Measurements from ENCODE around the gene SLC26A1.

- TF ChIP-seq MXD4 (CRISPR knock-in tag; IDR thresholded peaks at IDR 0.05; ENCODE audit: borderline replicate concordance) (no peak), ESRRA (CRISPR knock-in tag; IDR thresholded peaks at IDR 0.05; ENCODE audit: borderline replicate concordance) (no peak), STAT6 (CRISPR knock-in tag; conservative IDR thresholded peaks at IDR 0.05; ENCODE audit: low read depth) (no peak), CREB1 (CRISPR knock-in tag; IDR thresholded peaks at IDR 0.05) (no peak), MLX (CRISPR knock-in tag; IDR thresholded peaks at IDR 0.05) (no peak), CTCF (IDR thresholded peaks at IDR 0.05) (no peak), TP53 (CRISPR knock-in tag; IDR thresholded peaks at IDR 0.05) (no peak), ZNF263 (CRISPR knock-in tag; IDR thresholded peaks at IDR 0.05; ENCODE audit: low read depth) (no peak), MAX (CRISPR knock-in tag; IDR thresholded peaks at IDR 0.05) (no peak), USF2 (CRISPR knock-in tag; IDR thresholded peaks at IDR 0.05) (no peak)
Observed at GRCh38 chr4:1041936-1042330, 48.7 kb upstream of the SLC26A1 start.
